AG04450 (cell line): ENCODE measurements around the gene AATF. TPM values are rescaled to one million over a fixed set of nuclear protein-coding genes. Genes with fewer than 3 reads are reported as not detected.

ENCODE experiments used
- CTCF ChIA-PET: fragments of 300-600, 350-600 bp; formaldehyde crosslinking; extraction: SDS; loops from one replicate; lab custom pipeline; 2022; ENCODE audit warnings: antibody characterized with exemption, inconsistent platforms; lab: Charles Lee
- POLR2A ChIA-PET: fragments of 350-600 bp; formaldehyde crosslinking; extraction: SDS; loops from one replicate; lab custom pipeline; 2021; ENCODE audit warnings: antibody characterized with exemption, inconsistent platforms; lab: Yijun Ruan, JAX
- DNase-seq: peaks from one replicate; pipeline ENCODE4 v3.0.0-alpha.2; 2011; ENCODE audit warnings: low read depth, low spot score
- H3K27ac ChIP-seq: one replicate; pipeline ENCODE4 v1.5.1; 2012; ENCODE audit warnings: low read depth, low read length, control low read depth
- H3K27me3 ChIP-seq: one replicate; pipeline ENCODE4 v1.6.0; 2012; ENCODE audit warnings: low read length; ENCODE audit not compliant: control insufficient read depth, insufficient read depth
- H3K4me3 ChIP-seq: 2 replicates; pipeline ENCODE4 v1.5.1; 2011; ENCODE audit warnings: mild to moderate bottlenecking, low read depth, low read length, control low read depth
- H3K9me3 ChIP-seq: 2 replicates; pipeline ENCODE4 v1.5.1; 2012; ENCODE audit warnings: low read length; ENCODE audit not compliant: control insufficient read depth, insufficient read depth
- CTCF ChIP-seq: IDR thresholded peaks from 2 replicates; pipeline ENCODE4 v1.5.1; 2011; ENCODE audit warnings: low read depth, low read length, control low read depth, inconsistent platforms
- polyA plus RNA-seq: library from polyadenylated mRNA; depleted of rRNA; stranded (reverse); fragments of >200 nt; gene quantifications from 2 replicates; pipeline ENCODE4 v1.2.3, GENCODE V29; 2011

The AATF gene
- polyA plus RNA-seq, 1 experiment = 16.6 TPM

GRCh38 chr17:37041932-37042331, 93.2 kb downstream of the AATF start:
- H3K9me3 ChIP-seq = no peaks in the 10 kb centered on the region
- DNase-seq = no peak
- POLR2A ChIA-PET = interaction anchor here (0.6 kb wide), 1 partner anchor 122 kb away, joined by 9 read pairs; no protein-coding TSS in a partner anchor
- H3K27me3 ChIP-seq = no peaks in the 10 kb centered on the region
- no peak overlapping the region for H3K4me3 ChIP-seq
- CTCF ChIA-PET = interaction anchor here (1.7 kb wide), 1 partner anchor 198 kb away, joined by 4 read pairs; no protein-coding TSS in a partner anchor
- no peak for TF ChIP-seq CTCF
- H3K27ac ChIP-seq = no peak overlapping the region

DNA sequence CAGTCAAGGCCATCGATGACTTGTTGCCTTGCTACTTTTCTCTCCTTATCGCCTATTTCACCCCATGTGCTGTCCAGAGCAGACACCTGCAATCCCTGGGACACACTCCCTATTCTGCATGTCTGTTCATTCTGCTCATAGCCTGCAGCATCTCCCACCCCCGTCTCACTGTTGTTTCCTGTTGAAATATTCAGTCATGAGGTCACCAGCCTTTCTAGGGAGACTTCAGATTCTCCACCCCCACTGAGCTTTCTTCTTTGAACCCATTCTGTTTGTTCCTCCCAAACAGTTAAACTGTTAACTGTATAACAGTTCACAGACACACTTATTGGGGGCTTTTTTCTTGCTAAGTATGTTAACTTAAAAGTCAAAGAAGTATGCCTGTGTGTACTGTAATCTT, 94.4 kb downstream of the AATF start:
- Histone ChIP-seq H3K27me3 (no peaks in the 10 kb centered on the region), H3K4me3 (no peak overlapping the region), H3K9me3 (no peaks in the 10 kb centered on the region), H3K27ac (no peak overlapping the region)
- ChIA-PET CTCF (interaction anchor here (0.8 to 1.7 kb wide), 2 partner anchors 197 to 440 kb away, joined by 4 read pairs; no protein-coding TSS in a partner anchor), POLR2A (no interaction called here)
- TF ChIP-seq CTCF = no peak
- DNase-seq = no peak

DNA sequence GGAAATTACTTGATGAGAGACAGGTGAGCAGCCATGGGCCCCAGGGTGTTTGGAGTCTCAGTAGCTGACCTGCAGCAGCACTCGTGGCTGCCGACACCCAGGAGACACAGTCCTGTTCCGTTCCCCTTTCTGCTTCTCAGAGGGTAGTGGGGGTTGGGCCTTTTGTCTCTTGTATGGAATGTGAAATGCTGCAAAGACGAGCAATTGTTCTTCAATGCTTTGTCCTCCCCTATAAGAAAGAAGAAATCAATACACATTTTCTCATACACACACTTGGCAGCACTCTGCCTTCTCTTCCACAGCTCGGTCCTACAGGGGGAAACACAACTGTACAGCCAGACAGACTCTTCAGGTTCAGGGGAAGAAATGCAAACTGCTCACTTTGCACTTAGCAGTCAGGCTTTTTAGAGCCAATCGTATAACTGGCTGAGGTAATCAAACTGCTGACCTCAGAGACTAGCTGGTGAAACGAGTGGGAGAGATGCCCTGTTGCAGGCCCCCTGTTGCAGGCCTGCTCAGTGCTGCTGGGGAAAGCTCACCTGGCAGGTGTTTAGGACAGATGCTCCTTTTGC, 96.7 kb downstream of the AATF start:
- DNase-seq = no peak
- ChIA-PET POLR2A (no interaction called here), CTCF (interaction anchor here (0.7 to 5.3 kb wide), 4 partner anchors 78 to 443 kb away, joined by 3 to 103 read pairs (median 50); partner anchors contain the start of gene MRM1)
- Histone ChIP-seq H3K9me3 (no peaks in the 10 kb centered on the region), H3K27ac (no peak overlapping the region), H3K4me3 (no peak overlapping the region), H3K27me3 (no peaks in the 10 kb centered on the region)
- TF ChIP-seq CTCF = no peak

GRCh38 chr17:37047631-37048104, 98.9 kb downstream of the AATF start:
- Histone ChIP-seq H3K27me3 (no peaks in the 10 kb centered on the region), H3K4me3 (no peak overlapping the region), H3K27ac (no peak overlapping the region), H3K9me3 (no peaks in the 10 kb centered on the region)
- TF ChIP-seq CTCF = peak; percentile 90
- CTCF ChIA-PET = interaction anchor here (0.6 to 5.3 kb wide), 76 partner anchors 7 to 449 kb away, joined by 3 to 103 read pairs (median 4); partner anchors contain the start of genes AATF and MRM1
- POLR2A ChIA-PET = interaction anchor here (0.5 kb wide), 1 partner anchor 104 kb away, joined by 7 read pairs; no protein-coding TSS in a partner anchor
- DNase-seq = peak; percentile 57

- CTCF ChIA-PET = interaction anchor here (1.0 to 5.3 kb wide), 19 partner anchors 11 to 446 kb away, joined by 3 to 103 read pairs (median 9); partner anchors contain the start of gene MRM1
- no peak for TF ChIP-seq CTCF
- POLR2A ChIA-PET = no interaction called here
- DNase-seq = no peak
- Histone ChIP-seq H3K27me3 (no peaks in the 10 kb centered on the region), H3K27ac (no peak overlapping the region), H3K4me3 (no peak overlapping the region), H3K9me3 (no peaks in the 10 kb centered on the region)
These were observed 100.1 kb downstream of the AATF start for GRCh38 chr17:37048811-37049210.
